ENCODE measurements around the gene PDXK. TPM values are rescaled to one million over a fixed set of nuclear protein-coding genes. Genes with fewer than 3 reads are reported as not detected.
A peak's percentile ranks its signal among the peaks of the same experiment; 100 is the strongest.

The PDXK gene
- total and polyA plus RNA-seq, 10 of the 15 experiments (the other 5 are each of a cell fraction or from before 2014, with no cell fraction given), result 3.7 to 141 (median 60.0) TPM

DNA sequence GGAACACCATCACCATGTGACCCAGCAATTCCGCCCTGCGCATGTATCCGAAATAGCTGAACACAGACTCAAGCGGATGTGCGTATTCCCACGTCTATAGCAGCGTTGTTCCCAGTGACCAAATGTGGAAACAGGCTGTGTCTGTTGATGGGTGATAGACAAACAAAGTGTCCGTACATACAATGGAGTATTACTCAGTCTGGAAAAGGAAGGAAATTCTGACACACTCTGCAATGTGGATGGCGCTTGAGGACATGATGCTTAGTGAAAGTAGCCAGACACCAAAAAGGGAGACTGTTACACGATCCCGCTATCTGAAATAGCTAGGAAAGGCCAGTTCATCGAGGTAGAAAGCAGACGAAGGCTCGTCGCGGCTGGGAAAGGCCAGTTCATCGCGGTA lies 25.8 kb downstream of the PDXK start:
- Histone ChIP-seq H3K9ac (ENCODE audit: control insufficient read depth, insufficient read depth, low read length) (no peak overlapping the region), H3K36me3 (ENCODE audit: control insufficient read depth in 2 of 2, insufficient read depth in 2 of 2, low read length in 1 of 2) (peaks cover 18 to 30% of the 10 kb centered on the region in 2 experiments; a peak in 3 of 4 replicates), H3K4me2 (ENCODE audit: control insufficient read depth, insufficient read depth) (no peak overlapping the region), H3K79me2 (ENCODE audit: control insufficient read depth, insufficient read depth, low read length) (no peaks in the 10 kb centered on the region), H3K4me1 (ENCODE audit: control insufficient read depth, insufficient read depth, low read length) (no peaks in the 10 kb centered on the region), H4K20me1 (ENCODE audit: control insufficient read depth, insufficient read depth) (no peaks in the 10 kb centered on the region), H3K27me3 (replicated peaks in 1 of 2; ENCODE audit: control insufficient read depth in 2 of 2, insufficient read depth in 2 of 2, low read length in 1 of 2) (no peaks in the 10 kb centered on the region), H3K4me3 (no peak overlapping the region), H3K27ac (ENCODE audit: control insufficient read depth, insufficient read depth) (no peak overlapping the region), H3K9me3 (replicated peaks; ENCODE audit: control insufficient read depth, insufficient read depth, low read length) (no peaks in the 10 kb centered on the region), H2AFZ (ENCODE audit: control insufficient read depth, low read depth, low read length) (no peak overlapping the region)
- CTCF ChIA-PET, result no interaction called here
- WGBS (ENCODE audit: insufficient coverage, insufficient replicate concordance, low lambda C conversion rate, missing lambda C conversion rate), result 93% methylated on average over 18 of the region's 18 CpGs
- SMC1A ChIA-PET (ENCODE audit: uncharacterized antibody, unreplicated experiment), result no interaction called here
- RAD21 ChIA-PET (ENCODE audit: unreplicated experiment), result no interaction called here
- POLR2A ChIA-PET, result no interaction called here
- BruUV-seq (replicated peaks), result TSS peak; percentile 55
- no peak for ATAC-seq
- no peak for FAIRE-seq
- intact Hi-C loops (cut with micrococcal nuclease; ENCODE audit: unreplicated experiment) (no loop called here), in situ Hi-C loops (cut with MboI) (no loop called here)
- no peak for DNase-seq (ENCODE audit: low read depth, low spot score)
- TF ChIP-seq POLR2AphosphoS5 (IDR thresholded peaks at IDR 0.05; ENCODE audit: low read length), result no peak
- TF ChIP-seq, protein P1, sequence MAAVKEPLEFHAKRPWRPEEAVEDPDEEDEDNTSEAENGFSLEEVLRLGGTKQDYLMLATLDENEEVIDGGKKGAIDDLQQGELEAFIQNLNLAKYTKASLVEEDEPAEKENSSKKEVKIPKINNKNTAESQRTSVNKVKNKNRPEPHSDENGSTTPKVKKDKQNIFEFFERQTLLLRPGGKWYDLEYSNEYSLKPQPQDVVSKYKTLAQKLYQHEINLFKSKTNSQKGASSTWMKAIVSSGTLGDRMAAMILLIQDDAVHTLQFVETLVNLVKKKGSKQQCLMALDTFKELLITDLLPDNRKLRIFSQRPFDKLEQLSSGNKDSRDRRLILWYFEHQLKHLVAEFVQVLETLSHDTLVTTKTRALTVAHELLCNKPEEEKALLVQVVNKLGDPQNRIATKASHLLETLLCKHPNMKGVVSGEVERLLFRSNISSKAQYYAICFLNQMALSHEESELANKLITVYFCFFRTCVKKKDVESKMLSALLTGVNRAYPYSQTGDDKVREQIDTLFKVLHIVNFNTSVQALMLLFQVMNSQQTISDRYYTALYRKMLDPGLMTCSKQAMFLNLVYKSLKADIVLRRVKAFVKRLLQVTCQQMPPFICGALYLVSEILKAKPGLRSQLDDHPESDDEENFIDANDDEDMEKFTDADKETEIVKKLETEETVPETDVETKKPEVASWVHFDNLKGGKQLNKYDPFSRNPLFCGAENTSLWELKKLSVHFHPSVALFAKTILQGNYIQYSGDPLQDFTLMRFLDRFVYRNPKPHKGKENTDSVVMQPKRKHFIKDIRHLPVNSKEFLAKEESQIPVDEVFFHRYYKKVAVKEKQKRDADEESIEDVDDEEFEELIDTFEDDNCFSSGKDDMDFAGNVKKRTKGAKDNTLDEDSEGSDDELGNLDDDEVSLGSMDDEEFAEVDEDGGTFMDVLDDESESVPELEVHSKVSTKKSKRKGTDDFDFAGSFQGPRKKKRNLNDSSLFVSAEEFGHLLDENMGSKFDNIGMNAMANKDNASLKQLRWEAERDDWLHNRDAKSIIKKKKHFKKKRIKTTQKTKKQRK (IDR thresholded peaks at IDR 0.05; ENCODE audit: low read depth, low read length), result no peak
- TF ChIP-seq EGR1 (IDR thresholded peaks at IDR 0.05; ENCODE audit: borderline replicate concordance in 1 of 2, low read depth in 2 of 2, low read length in 2 of 2), result no peak
- no peak for TF ChIP-seq E2F4 (IDR thresholded peaks at IDR 0.05; ENCODE audit: low read depth, low read length)
- no peak for TF ChIP-seq SMAD1 (IDR thresholded peaks at IDR 0.05; ENCODE audit: low read depth, partially characterized antibody)
- no peak for TF ChIP-seq MEF2A (IDR thresholded peaks at IDR 0.05; ENCODE audit: insufficient read depth, low read depth, low read length)
- no peak for TF ChIP-seq ZNF687 (IDR thresholded peaks at IDR 0.05)
- TF ChIP-seq EED (IDR thresholded peaks at IDR 0.05; ENCODE audit: low read depth), result no peak
- TF ChIP-seq, protein P2, sequence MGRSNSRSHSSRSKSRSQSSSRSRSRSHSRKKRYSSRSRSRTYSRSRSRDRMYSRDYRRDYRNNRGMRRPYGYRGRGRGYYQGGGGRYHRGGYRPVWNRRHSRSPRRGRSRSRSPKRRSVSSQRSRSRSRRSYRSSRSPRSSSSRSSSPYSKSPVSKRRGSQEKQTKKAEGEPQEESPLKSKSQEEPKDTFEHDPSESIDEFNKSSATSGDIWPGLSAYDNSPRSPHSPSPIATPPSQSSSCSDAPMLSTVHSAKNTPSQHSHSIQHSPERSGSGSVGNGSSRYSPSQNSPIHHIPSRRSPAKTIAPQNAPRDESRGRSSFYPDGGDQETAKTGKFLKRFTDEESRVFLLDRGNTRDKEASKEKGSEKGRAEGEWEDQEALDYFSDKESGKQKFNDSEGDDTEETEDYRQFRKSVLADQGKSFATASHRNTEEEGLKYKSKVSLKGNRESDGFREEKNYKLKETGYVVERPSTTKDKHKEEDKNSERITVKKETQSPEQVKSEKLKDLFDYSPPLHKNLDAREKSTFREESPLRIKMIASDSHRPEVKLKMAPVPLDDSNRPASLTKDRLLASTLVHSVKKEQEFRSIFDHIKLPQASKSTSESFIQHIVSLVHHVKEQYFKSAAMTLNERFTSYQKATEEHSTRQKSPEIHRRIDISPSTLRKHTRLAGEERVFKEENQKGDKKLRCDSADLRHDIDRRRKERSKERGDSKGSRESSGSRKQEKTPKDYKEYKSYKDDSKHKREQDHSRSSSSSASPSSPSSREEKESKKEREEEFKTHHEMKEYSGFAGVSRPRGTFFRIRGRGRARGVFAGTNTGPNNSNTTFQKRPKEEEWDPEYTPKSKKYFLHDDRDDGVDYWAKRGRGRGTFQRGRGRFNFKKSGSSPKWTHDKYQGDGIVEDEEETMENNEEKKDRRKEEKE (IDR thresholded peaks at IDR 0.05), result no peak
- TF ChIP-seq POLR2A (IDR thresholded peaks at IDR 0.05; ENCODE audit: low read depth, low read length), result no peak
- TF ChIP-seq YY1 (IDR thresholded peaks at IDR 0.05; ENCODE audit: low read depth, low read length), result no peak
- TF ChIP-seq, protein P3, sequence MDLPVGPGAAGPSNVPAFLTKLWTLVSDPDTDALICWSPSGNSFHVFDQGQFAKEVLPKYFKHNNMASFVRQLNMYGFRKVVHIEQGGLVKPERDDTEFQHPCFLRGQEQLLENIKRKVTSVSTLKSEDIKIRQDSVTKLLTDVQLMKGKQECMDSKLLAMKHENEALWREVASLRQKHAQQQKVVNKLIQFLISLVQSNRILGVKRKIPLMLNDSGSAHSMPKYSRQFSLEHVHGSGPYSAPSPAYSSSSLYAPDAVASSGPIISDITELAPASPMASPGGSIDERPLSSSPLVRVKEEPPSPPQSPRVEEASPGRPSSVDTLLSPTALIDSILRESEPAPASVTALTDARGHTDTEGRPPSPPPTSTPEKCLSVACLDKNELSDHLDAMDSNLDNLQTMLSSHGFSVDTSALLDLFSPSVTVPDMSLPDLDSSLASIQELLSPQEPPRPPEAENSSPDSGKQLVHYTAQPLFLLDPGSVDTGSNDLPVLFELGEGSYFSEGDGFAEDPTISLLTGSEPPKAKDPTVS (IDR thresholded peaks at IDR 0.05; ENCODE audit: low read depth, low read length), result no peak

All from GM12878 (cell line).